Adipocyte (in vitro differentiated cells): ENCODE results near the gene GDE1.

Experiments
- DNase-seq: peaks from one replicate; pipeline ENCODE4 v3.0.0-alpha.2; 2015; ENCODE audit warnings: low read depth
- H3K27me3 ChIP-seq: replicated peaks from 2 replicates; pipeline ENCODE4 v1.7.0; 2013; ENCODE audit warnings: mild to moderate bottlenecking, low read length, moderate library complexity; ENCODE audit not compliant: control insufficient read depth, insufficient read depth
- H3K36me3 ChIP-seq: 2 replicates; pipeline ENCODE4 v1.7.0; 2013; ENCODE audit warnings: low read length, mild to moderate bottlenecking, moderate library complexity; ENCODE audit not compliant: control insufficient read depth, insufficient read depth, severe bottlenecking
- H3K4me1 ChIP-seq: 2 replicates; pipeline ENCODE4 v1.7.0; 2013; ENCODE audit warnings: mild to moderate bottlenecking, low read length, moderate library complexity; ENCODE audit not compliant: control insufficient read depth, insufficient read depth
- H3K4me3 ChIP-seq: 2 replicates; pipeline ENCODE4 v1.7.0; 2013; ENCODE audit warnings: mild to moderate bottlenecking, low read length, moderate library complexity
- H3K9ac ChIP-seq: 2 replicates; pipeline ENCODE4 v1.7.0; 2013; ENCODE audit warnings: mild to moderate bottlenecking, low read length, moderate library complexity
- H3K9me3 ChIP-seq: 2 replicates; pipeline ENCODE4 v1.7.0; 2013; ENCODE audit warnings: mild to moderate bottlenecking, low read length, moderate library complexity; ENCODE audit not compliant: control insufficient read depth

The GDE1 gene

DNA sequence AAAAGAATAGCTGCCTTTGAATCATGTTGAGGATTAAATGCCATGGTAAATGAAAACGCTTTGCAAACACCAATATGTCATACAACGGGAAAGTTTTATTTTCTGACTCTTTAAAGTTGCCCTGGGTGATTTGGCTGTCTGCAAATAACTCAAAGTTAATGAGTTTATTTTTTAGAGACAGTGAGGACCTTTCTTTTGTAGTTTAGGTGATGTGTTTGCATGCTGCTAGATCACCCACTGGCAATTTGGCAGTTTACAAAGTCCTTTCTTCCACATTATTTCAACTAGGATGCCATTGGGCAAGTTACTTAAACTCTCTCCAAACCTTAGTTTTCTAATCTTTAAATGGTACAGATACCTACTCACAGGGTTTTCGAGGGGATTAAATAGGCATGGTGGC is 37.8 kb downstream of the GDE1 start:
- Histone ChIP-seq H3K9me3 (peaks cover 4% of the 10 kb centered on the region), H3K4me1 (peaks cover 8% of the 10 kb centered on the region), H3K9ac (no peak overlapping the region), H3K4me3 (no peak overlapping the region), H3K27me3 (no peaks in the 10 kb centered on the region), H3K36me3 (no peaks in the 10 kb centered on the region)
- no peak for DNase-seq

DNA sequence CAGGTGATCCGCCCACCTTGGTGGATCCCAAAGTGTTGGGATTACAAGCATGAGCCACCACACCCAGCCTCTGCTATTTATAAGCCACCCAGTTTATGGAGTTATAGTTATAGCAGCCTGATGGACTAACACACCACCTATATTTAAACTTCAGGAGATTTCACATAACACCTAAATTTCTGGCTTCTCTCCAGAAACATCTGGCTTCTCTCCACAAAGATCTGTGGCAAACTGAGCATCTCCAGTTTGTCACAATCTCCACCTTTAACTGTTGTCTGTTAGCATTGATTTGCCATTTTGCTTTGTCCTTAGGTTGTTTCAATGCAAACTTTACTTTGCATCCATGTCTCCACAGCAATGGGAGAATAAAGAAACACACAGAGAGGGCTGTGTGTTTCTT is 39.6 kb downstream of the GDE1 start:
- Histone ChIP-seq H3K4me1 (no peaks in the 10 kb centered on the region), H3K4me3 (no peak overlapping the region), H3K27me3 (peaks cover 14% of the 10 kb centered on the region), H3K9me3 (peaks cover 4% of the 10 kb centered on the region), H3K9ac (no peak overlapping the region), H3K36me3 (no peaks in the 10 kb centered on the region)
- no peak for DNase-seq

DNA sequence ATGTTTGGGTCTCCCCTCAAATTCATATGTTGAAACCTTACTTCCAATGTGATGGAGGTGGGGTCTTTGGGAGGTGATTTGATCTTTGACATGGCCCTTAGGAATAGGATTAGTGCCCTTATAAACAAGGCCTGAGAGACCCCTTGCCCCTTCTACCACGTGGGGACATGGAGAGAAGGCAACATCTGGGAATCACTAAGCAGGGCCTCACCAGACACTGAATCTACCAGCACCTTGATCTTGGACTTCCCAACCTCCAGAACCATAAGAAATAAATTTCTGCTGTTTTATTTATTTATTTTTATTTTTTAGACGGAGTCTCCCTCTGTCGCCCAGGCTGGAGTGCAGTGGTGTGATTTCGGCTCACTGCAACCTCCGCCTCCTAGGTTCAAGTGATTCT is 40.1 kb downstream of the GDE1 start:
- no peak overlapping the region for H3K9ac ChIP-seq
- H3K4me3 ChIP-seq = no peak overlapping the region
- peaks cover 16% of the 10 kb centered on the region for H3K27me3 ChIP-seq
- no peak for DNase-seq
- H3K36me3 ChIP-seq = no peaks in the 10 kb centered on the region
- H3K4me1 ChIP-seq = no peaks in the 10 kb centered on the region
- H3K9me3 ChIP-seq = peaks cover 4% of the 10 kb centered on the region

DNA sequence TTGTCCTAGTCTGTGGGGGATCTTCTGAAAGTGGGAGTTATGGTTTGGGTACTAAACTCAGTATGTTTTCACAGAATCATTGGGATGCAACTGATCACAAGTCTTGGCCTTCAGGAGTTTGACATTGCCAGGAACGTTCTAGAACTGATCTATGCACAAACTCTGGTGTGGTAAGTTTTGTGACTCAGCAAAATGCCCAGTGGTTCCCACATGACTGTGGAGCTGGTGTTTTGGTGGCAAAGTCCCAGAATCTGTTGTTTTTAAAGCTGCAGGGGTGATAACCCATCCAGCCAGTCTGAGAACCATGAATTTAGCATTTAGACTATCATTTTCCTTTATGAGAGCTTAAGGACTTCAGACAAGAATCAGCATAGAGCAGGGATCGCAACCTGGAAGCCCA is 40.6 kb downstream of the GDE1 start:
- Histone ChIP-seq H3K9ac (no peak overlapping the region), H3K27me3 (peaks cover 19% of the 10 kb centered on the region), H3K9me3 (peaks cover 4% of the 10 kb centered on the region), H3K4me1 (no peaks in the 10 kb centered on the region), H3K4me3 (no peak overlapping the region), H3K36me3 (no peaks in the 10 kb centered on the region)
- DNase-seq = no peak

DNA sequence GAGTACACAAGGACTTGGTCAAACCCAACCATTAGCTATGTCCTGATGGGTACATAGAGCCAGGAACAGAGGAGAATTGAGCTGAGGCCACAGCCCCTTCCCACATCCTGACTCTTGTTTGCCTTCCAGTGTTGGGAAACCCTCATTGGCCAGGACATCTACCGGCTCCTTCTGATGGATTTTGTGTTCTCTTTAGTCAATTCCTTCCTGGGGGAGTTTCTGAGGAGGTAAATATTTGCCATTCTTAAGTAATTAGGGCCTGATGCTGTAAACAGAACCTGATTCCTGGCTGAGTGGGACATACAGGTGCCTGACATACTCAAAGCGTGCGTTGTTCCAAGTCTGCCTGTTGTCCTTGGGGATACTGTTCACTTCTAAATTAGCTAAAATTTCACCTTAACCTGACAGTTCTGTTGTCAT is 42.6 kb downstream of the GDE1 start:
- H3K4me3 ChIP-seq = no peak overlapping the region
- H3K27me3 ChIP-seq = peaks cover 19% of the 10 kb centered on the region
- H3K36me3 ChIP-seq = no peaks in the 10 kb centered on the region
- no peak for DNase-seq
- H3K9me3 ChIP-seq = peaks cover 4% of the 10 kb centered on the region
- no peak overlapping the region for H3K9ac ChIP-seq
- no peaks in the 10 kb centered on the region for H3K4me1 ChIP-seq

DNA sequence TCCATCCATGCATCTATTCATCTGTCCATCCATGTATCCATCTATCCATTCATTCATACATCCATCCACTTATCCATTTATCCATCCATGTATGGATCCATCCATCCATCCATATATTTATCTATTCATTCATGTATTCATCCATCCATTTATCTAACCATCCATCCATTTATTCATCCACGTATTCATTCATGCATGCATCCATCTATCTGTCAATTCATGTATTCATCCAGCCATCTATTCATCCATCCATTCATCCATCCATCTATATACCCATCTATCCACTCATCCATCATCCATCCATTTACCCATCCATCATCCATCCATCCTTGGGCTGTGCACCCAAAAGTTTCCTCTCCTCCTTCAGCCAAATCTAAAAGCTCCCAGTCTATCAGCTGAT is 43.4 kb downstream of the GDE1 start:
- no peak for DNase-seq
- H3K4me1 ChIP-seq = no peaks in the 10 kb centered on the region
- no peak overlapping the region for H3K9ac ChIP-seq
- peaks cover 19% of the 10 kb centered on the region for H3K27me3 ChIP-seq
- H3K9me3 ChIP-seq = peaks cover 4% of the 10 kb centered on the region
- no peaks in the 10 kb centered on the region for H3K36me3 ChIP-seq
- H3K4me3 ChIP-seq = no peak overlapping the region

DNA sequence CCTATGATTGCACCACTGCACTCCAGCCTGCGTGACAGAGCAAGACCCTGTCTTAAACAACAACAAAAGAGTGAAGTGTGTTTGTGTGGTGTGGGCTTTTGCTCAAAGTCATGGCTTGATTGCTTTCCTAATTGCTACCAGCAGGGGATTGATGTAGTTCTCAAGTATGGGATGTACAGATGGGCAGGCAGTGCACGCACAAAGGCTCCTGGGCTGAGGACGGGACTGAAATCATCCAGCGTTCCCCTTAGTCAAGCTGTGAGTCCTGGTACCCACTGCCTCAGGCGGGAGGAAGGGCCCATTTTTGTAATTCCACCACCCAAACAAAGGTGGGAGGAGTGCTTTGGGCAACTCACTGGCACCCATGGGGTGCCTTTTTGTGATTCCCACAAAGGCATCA is 47.3 kb downstream of the GDE1 start:
- peaks cover 22% of the 10 kb centered on the region for H3K27me3 ChIP-seq
- H3K4me1 ChIP-seq = no peaks in the 10 kb centered on the region
- no peak for DNase-seq
- H3K36me3 ChIP-seq = no peaks in the 10 kb centered on the region
- H3K9ac ChIP-seq = no peak overlapping the region
- H3K9me3 ChIP-seq = no peaks in the 10 kb centered on the region
- no peak overlapping the region for H3K4me3 ChIP-seq

DNA sequence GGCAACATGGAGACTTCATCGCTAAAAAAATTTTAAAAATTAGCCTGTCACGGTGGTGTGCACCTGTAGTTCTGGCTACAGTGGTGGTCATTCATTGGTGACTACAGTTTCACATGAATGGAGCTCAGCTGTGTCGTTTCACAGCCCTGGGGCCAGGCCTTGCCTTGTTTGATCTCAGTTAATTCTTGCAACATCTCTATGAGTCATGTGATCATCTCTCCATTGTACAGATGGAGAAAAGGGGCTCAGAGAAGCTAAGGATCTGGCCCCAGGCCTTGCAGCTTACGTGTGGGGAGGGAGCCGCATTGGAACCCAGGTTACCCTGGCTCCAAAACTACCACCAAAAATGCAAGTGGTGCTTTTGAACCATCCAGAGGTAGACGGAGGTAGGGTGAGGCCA is 49.4 kb downstream of the GDE1 start:
- no peak overlapping the region for H3K9ac ChIP-seq
- no peaks in the 10 kb centered on the region for H3K4me1 ChIP-seq
- no peaks in the 10 kb centered on the region for H3K9me3 ChIP-seq
- no peaks in the 10 kb centered on the region for H3K36me3 ChIP-seq
- H3K4me3 ChIP-seq = no peak overlapping the region
- no peak for DNase-seq
- H3K27me3 ChIP-seq = peaks cover 10% of the 10 kb centered on the region

DNA sequence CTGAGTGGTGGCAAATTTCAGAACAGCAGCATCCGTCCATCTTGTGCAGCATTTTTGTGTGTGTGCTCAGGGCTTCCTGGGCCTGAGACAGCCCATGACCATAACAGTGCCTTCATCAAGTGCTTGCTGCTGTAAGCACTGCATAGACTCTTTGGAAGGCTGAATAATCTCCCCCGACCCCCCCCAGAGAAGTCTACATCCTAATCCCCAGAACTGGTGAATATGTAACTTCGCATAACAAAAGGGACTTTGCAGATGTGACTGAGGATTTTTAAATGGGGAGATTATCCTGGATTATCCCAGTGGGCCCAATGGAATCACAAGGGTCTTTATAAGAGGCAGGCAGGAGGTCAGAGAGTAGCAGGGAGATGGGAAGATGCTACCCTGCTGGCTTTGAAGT is 53.6 kb downstream of the GDE1 start:
- Histone ChIP-seq H3K9ac (no peak overlapping the region), H3K4me1 (no peaks in the 10 kb centered on the region), H3K27me3 (peaks cover 3% of the 10 kb centered on the region), H3K36me3 (no peaks in the 10 kb centered on the region), H3K9me3 (no peaks in the 10 kb centered on the region), H3K4me3 (no peak overlapping the region)
- DNase-seq = no peak

DNA sequence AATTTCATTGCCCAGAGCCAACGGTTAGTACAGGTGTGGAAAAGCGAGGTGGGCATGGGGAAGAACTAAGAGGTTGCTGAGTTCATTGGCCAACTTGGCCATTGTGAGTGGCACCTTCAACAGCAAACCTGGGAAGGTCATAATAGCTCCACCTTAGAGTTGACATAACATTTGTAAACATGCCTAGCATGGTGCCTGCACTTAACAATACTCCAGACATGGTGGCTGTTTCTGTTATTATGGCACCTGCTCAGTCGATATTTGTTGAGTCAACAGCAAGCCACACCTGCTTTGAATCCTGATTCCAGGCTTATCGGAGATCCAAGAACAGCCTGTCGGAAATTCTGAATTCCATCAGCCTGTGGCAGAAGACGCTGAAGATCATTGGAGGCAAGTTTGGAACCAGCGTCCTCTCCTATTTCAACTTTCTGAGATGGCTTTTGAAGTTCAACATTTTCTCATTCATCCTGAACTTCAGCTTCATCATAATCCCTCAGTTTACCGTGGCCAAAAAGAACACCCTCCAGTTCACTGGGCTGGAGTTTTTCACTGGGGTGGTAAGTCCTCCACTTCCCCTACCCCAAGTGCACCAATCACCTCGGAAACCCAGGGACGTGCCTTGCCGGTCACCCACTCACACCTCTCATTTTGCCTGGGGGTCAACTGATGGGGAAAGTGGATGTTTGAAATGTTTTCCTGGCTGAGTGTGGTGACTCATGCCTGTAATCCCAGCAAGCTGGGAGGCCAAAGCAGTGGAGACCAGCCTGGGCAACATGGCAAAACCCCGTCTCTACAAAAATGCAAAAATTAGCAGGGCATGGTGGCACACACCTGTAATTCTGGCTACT is 58.2 kb downstream of the GDE1 start:
- Histone ChIP-seq H3K9me3 (no peaks in the 10 kb centered on the region), H3K4me3 (no peak overlapping the region), H3K36me3 (no peaks in the 10 kb centered on the region), H3K4me1 (no peaks in the 10 kb centered on the region), H3K27me3 (peaks cover 5% of the 10 kb centered on the region), H3K9ac (no peak overlapping the region)
- DNase-seq = no peak

DNA sequence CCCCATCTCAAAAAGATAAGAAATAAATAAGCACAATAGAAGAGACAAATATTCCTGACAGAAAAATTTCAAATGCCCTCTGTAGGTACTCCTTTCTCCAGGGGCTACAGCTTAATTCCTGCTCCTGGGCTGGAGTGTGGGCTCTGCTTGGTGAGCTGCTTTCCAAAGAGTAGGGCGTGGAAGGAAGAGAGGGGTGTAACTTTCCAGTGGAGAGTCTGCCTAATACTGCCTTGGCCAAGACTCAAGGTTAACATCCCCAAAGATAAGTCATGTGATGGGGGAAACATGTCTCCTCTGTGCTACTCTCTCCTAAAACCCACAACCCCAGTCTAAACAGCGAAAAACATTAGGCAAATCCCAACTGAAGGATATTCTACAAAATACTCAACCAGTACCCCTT is 61.5 kb downstream of the GDE1 start:
- Histone ChIP-seq H3K4me3 (no peak overlapping the region), H3K9me3 (no peaks in the 10 kb centered on the region), H3K27me3 (peaks cover 9% of the 10 kb centered on the region), H3K9ac (no peak overlapping the region), H3K36me3 (no peaks in the 10 kb centered on the region), H3K4me1 (no peaks in the 10 kb centered on the region)
- no peak for DNase-seq
